Spleen (tissue), 11 donors: ENCODE data around the gene SUCLG1. TPM values are rescaled to one million over a fixed set of nuclear protein-coding genes. Genes with fewer than 3 reads are reported as not detected.

Experiments used
- DNase-seq: peaks from one replicate; pipeline ENCODE4 v3.0.0-alpha.2; 2020
- H3K27ac ChIP-seq, 8 donors: fragments of 200-600 bp; sonication (generic) in 7 of 8; 1 replicate in 4 of 8; 2 replicates in 4 of 8; pipeline versions ENCODE4 v1.5.0 to v1.8.0; 2016 to 2021; ENCODE audit warnings: inconsistent platforms in 4 of 8, mild to moderate bottlenecking in 4 of 8, moderate library complexity in 1 of 8
- H3K27me3 ChIP-seq, 7 donors: fragments of 200-600 bp; sonication (generic) in 6 of 7; replicated peaks in 1 of 7; 1 replicate in 4 of 7; 2 replicates in 3 of 7; pipeline versions ENCODE4 v1.5.0 to v1.8.0; 2016 to 2021; ENCODE audit warnings: inconsistent platforms in 3 of 7, mild to moderate bottlenecking in 1 of 7
- H3K36me3 ChIP-seq, 6 donors: fragments of 200-600 bp; sonication (generic) in 5 of 6; 1 replicate in 4 of 6; 2 replicates in 2 of 6; pipeline versions ENCODE4 v1.5.0 to v1.8.0; 2016 to 2021; ENCODE audit warnings: inconsistent platforms in 2 of 6
- H3K4me1 ChIP-seq, 6 donors: fragments of 200-600 bp; sonication (generic) in 5 of 6; 1 replicate in 3 of 6; 2 replicates in 3 of 6; pipeline versions ENCODE4 v1.5.0 to v1.8.0; 2016 to 2021; ENCODE audit warnings: inconsistent platforms in 3 of 6
- H3K4me3 ChIP-seq, 8 donors: fragments of 200-600 bp; sonication (generic) in 7 of 8; 1 replicate in 4 of 8; 2 replicates in 4 of 8; pipeline versions ENCODE4 v1.5.0 to v1.8.0; 2016 to 2021; ENCODE audit warnings: inconsistent platforms in 4 of 8, mild to moderate bottlenecking in 4 of 8, moderate library complexity in 2 of 8
- H3K9me3 ChIP-seq, 8 donors: fragments of 200-600 bp; sonication (generic) in 7 of 8; 1 replicate in 4 of 8; 2 replicates in 4 of 8; pipeline versions ENCODE4 v1.5.0 to v1.8.0; 2016 to 2021; ENCODE audit warnings: inconsistent platforms in 4 of 8
- CTCF ChIP-seq, 11 experiments: fragments of 200-600 bp in 7 of 11; fragments of 450-650 bp in 4 of 11; sonication (generic) in 4 of 11; IDR thresholded peaks in 8 of 11; conservative IDR thresholded peaks in 3 of 11; 1 replicate in 7 of 11; 2 replicates in 4 of 11; pipeline versions ENCODE4 v1.4.0 to v1.8.0; 2016 to 2021; ENCODE audit warnings: antibody characterized with exemption in 11 of 11, inconsistent platforms in 4 of 11, mild to moderate bottlenecking in 1 of 11
- POLR2A ChIP-seq, 3 donors: fragments of 450-650 bp; IDR thresholded peaks; one replicate each; pipeline ENCODE4 v1.5.1; 2017; ENCODE audit warnings: antibody characterized with exemption in 3 of 3, mild to moderate bottlenecking in 1 of 3
- POLR2AphosphoS5 ChIP-seq, 3 donors: sonication (generic); formaldehyde crosslinking; IDR thresholded peaks; one replicate each; pipeline ENCODE4 v1.5.1; 2017; ENCODE audit warnings: antibody characterized with exemption in 3 of 3
- WGBS, 5 donors: extraction: QIAGEN DNeasy Blood & Tissue Kit in 3 of 5; methylation state at CpG; one replicate each; pipeline versions ENCODE4 v1.1.5 to v1.1.7; 2013 to 2018; 5-methylcytosine and 5-hydroxymethylcytosine counted together
- intact Hi-C: fragments of 100-400 bp; cut with DNase I; formaldehyde crosslinking; loops from one replicate; pipeline ENCODE4 v1.15.0; 2023; ENCODE audit warnings: low total_unique reads
- polyA plus RNA-seq, 3 donors: library from polyadenylated mRNA; stranded (reverse); fragments of 200-250 nt; gene quantifications; one replicate each; pipeline ENCODE4 v1.2.1, GENCODE V29; 2013
- total RNA-seq, 7 donors: library from RNA; depleted of rRNA in 3 of 7; stranded (reverse); fragments of >200 nt in 3 of 7; fragmentation: NEBNext Ultra II Directional in 4 of 7; extraction: Animal tissue kit (Norgen Biotek cat#: 25700) in 4 of 7; gene quantifications; one replicate each; pipeline versions ENCODE4 v1.1.0 to v1.2.1, GENCODE V29; 2016 to 2021
- donor health status: healthy with polysubstance abuse.
- donor health status: DM: no; HTN: no; CAD: no; lungs with moderate emphysema.
- donor health status: DM: no; HTN: no; CAD: no.
- donor health status: Bipolar disorder and iron deficiency.
- donor health status: healthy.
- donor health status: DM: no; HTN: no; CAD: no.
- donor health status: DM: yes; HTN: yes; CAD: no.

SUCLG1 gene
- total and polyA plus RNA-seq, 10 donors: 39.2 to 58.3 (median 44.7) TPM

GRCh38 chr2:84486441-84487115, 27.5 kb upstream of the SUCLG1 start:
- Histone ChIP-seq H3K36me3 (no peaks in the 10 kb centered on the region), H3K27ac (no peak overlapping the region), H3K27me3 (no peaks in the 10 kb centered on the region), H3K4me3 (no peak overlapping the region), H3K9me3 (no peaks in the 10 kb centered on the region), H3K4me1 (peaks cover 0 to 6% (median 0%) of the 10 kb centered on the region in 6 donors)
- TF ChIP-seq CTCF (IDR thresholded peaks at IDR 0.05 in 8 of 11, conservative IDR thresholded peaks at IDR 0.05 in 3 of 11) (no peak), POLR2AphosphoS5 (IDR thresholded peaks at IDR 0.05) (no peak), POLR2A (IDR thresholded peaks at IDR 0.05) (no peak)
- intact Hi-C loops: no loop called here
- WGBS, 5 donors: 81 to 92% (median 91%) methylated on average over 2 of the region's 2 CpGs
- no peak for DNase-seq

DNA sequence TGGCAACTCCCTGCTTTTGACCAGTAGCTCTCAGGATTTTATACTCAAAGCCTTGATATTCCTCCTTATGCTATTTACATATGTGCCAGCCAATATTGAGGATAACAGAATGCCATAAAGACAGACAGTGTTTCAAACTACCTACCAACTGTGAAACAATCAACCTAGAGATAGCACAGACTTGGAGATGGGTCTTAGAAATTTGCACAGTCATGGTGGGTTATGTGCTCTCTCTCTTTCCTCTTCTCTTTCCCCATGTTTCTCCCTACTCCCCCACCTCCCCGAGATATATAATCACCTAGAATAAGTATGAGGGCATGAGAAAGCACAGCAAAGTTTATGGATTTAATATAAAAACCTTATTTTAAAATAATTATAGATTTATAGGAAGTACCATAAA, 24.2 kb upstream of the SUCLG1 start:
- DNase-seq: no peak
- WGBS, 5 donors: 64 to 96% (median 82%) methylated on average over 1 of the region's 1 CpG
- H3K4me1 ChIP-seq: peaks cover 0 to 7% (median 0%) of the 10 kb centered on the region in 6 donors
- H3K9me3 ChIP-seq: peaks cover 0 to 3% (median 0%) of the 10 kb centered on the region in 8 donors
- H3K27me3 ChIP-seq: no peaks in the 10 kb centered on the region
- TF ChIP-seq CTCF (IDR thresholded peaks at IDR 0.05 in 8 of 11, conservative IDR thresholded peaks at IDR 0.05 in 3 of 11) (no peak), POLR2AphosphoS5 (IDR thresholded peaks at IDR 0.05) (no peak), POLR2A (IDR thresholded peaks at IDR 0.05) (no peak)
- H3K4me3 ChIP-seq: no peak overlapping the region
- H3K27ac ChIP-seq: no peak overlapping the region
- intact Hi-C loops: no loop called here
- H3K36me3 ChIP-seq: no peaks in the 10 kb centered on the region

DNA sequence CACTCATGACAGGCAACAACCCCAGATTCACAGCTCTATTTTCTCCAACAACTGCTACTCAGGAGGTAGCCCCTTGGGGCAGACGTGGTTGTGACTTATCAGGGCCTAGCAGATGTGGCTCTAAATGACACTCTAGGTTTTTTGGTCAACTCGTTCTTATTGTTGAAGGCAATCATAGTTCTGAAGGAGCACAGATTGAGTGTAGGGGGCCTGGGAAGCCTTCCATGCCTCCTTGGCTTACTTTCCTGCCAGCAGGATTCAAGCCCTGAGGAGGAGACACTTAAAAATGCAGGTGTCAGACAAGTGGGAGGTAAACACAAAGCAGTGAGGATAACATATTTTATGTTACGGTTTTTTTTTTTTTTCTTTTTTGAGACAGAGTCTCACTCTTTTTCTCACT, 23.5 kb upstream of the SUCLG1 start:
- no peak for DNase-seq
- Histone ChIP-seq H3K36me3 (no peaks in the 10 kb centered on the region), H3K9me3 (peaks cover 0 to 10% (median 5%) of the 10 kb centered on the region in 8 donors), H3K4me3 (no peak overlapping the region), H3K4me1 (peaks cover 0 to 7% (median 0%) of the 10 kb centered on the region in 6 donors), H3K27ac (no peak overlapping the region), H3K27me3 (no peaks in the 10 kb centered on the region)
- intact Hi-C loops: no loop called here
- TF ChIP-seq CTCF (IDR thresholded peaks at IDR 0.05 in 8 of 11, conservative IDR thresholded peaks at IDR 0.05 in 3 of 11) (no peak), POLR2AphosphoS5 (IDR thresholded peaks at IDR 0.05) (no peak), POLR2A (IDR thresholded peaks at IDR 0.05) (no peak)
- 51 to 67% (median 63%) methylated on average over 3 of the region's 3 CpGs for WGBS, 5 donors

GRCh38 chr2:84481702-84482101, 22.6 kb upstream of the SUCLG1 start:
- TF ChIP-seq POLR2A (IDR thresholded peaks at IDR 0.05): no peak
- TF ChIP-seq POLR2AphosphoS5 (IDR thresholded peaks at IDR 0.05): no peak
- TF ChIP-seq CTCF (IDR thresholded peaks at IDR 0.05 in 8 of 11, conservative IDR thresholded peaks at IDR 0.05 in 3 of 11): no peak
- Histone ChIP-seq H3K27me3 (no peaks in the 10 kb centered on the region), H3K36me3 (no peaks in the 10 kb centered on the region), H3K27ac (no peak overlapping the region), H3K4me1 (peaks cover 0 to 7% (median 0%) of the 10 kb centered on the region in 6 donors), H3K9me3 (peaks cover 0 to 19% (median 14%) of the 10 kb centered on the region in 8 donors), H3K4me3 (no peak overlapping the region)
- intact Hi-C loops: no loop called here
- DNase-seq: no peak
- WGBS, 5 donors: 25 to 40% (median 35%) methylated on average over 5 of the region's 5 CpGs
